ENCODE data around the gene BTBD8.

BTBD8 gene

GRCh38 chr1:92105546-92106081 lies 25.5 kb downstream of the BTBD8 start:
- in situ Hi-C loops (cut with HindIII; ENCODE audit: low sequenced_read_pairs), result no loop called here
- DNase-seq (ENCODE audit: low read depth), result no peak
- TF ChIP-seq CTCF (IDR thresholded peaks at IDR 0.05; ENCODE audit: low read depth, low read length, missing control alignments), result no peak
- H3K4me3 ChIP-seq (ENCODE audit: low read depth, low read length), result no peak overlapping the region

- no peak for TF ChIP-seq CTCF (IDR thresholded peaks at IDR 0.05; ENCODE audit: low read depth, low read length, missing control alignments)
- in situ Hi-C loops (cut with HindIII; ENCODE audit: low sequenced_read_pairs), result no loop called here
- no peak for DNase-seq (ENCODE audit: low read depth)
- no peak overlapping the region for H3K4me3 ChIP-seq (ENCODE audit: low read depth, low read length)
Observed at GRCh38 chr1:92108631-92109030, 28.5 kb downstream of the BTBD8 start.

- no peak overlapping the region for H3K4me3 ChIP-seq (ENCODE audit: low read depth, low read length)
- in situ Hi-C loops (cut with HindIII; ENCODE audit: low sequenced_read_pairs), result no loop called here
- TF ChIP-seq CTCF (IDR thresholded peaks at IDR 0.05; ENCODE audit: low read depth, low read length, missing control alignments), result no peak
- no peak for DNase-seq (ENCODE audit: low read depth)
Observed at GRCh38 chr1:92117526-92117925, 37.4 kb downstream of the BTBD8 start.

DNA sequence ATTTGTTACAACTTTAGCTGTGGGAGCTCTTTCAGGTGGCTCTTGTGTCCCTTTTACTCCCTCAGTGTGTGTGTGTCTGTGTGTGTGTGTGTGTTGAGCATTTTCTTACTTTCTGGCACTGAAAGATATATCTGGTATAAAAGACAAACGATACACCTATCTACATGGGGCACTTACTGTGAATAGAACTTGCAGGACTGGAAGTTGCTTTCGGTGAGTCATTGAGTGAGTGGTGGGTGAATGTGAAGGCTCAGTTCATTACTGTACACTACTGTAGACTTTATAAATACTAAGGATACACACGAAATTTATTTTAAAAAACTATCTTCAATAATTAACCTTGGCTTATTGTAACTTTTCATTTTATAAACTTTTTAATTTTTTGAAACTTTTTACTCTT lies 38.7 kb downstream of the BTBD8 start:
- in situ Hi-C loops (cut with HindIII; ENCODE audit: low sequenced_read_pairs), result no loop called here
- no peak for DNase-seq (ENCODE audit: low read depth)
- no peak for TF ChIP-seq CTCF (IDR thresholded peaks at IDR 0.05; ENCODE audit: low read depth, low read length, missing control alignments)
- no peak overlapping the region for H3K4me3 ChIP-seq (ENCODE audit: low read depth, low read length)

- no peak overlapping the region for H3K4me3 ChIP-seq (ENCODE audit: low read depth, low read length)
- in situ Hi-C loops (cut with HindIII; ENCODE audit: low sequenced_read_pairs), result no loop called here
- no peak for DNase-seq (ENCODE audit: low read depth)
- no peak for TF ChIP-seq CTCF (IDR thresholded peaks at IDR 0.05; ENCODE audit: low read depth, low read length, missing control alignments)
Observed at GRCh38 chr1:92123868-92124267, 43.7 kb downstream of the BTBD8 start.

- DNase-seq (ENCODE audit: low read depth), result no peak
- in situ Hi-C loops (cut with HindIII; ENCODE audit: low sequenced_read_pairs), result no loop called here
- H3K4me3 ChIP-seq (ENCODE audit: low read depth, low read length), result no peak overlapping the region
- no peak for TF ChIP-seq CTCF (IDR thresholded peaks at IDR 0.05; ENCODE audit: low read depth, low read length, missing control alignments)
Observed at GRCh38 chr1:92125204-92125603, 45.1 kb downstream of the BTBD8 start.

- in situ Hi-C loops (cut with HindIII; ENCODE audit: low sequenced_read_pairs), result no loop called here
- no peak overlapping the region for H3K4me3 ChIP-seq (ENCODE audit: low read depth, low read length)
- no peak for TF ChIP-seq CTCF (IDR thresholded peaks at IDR 0.05; ENCODE audit: low read depth, low read length, missing control alignments)
- DNase-seq (ENCODE audit: low read depth), result no peak
Observed at GRCh38 chr1:92126088-92126487, 45.9 kb downstream of the BTBD8 start.

Data from astrocyte of the cerebellum (primary cell).